Neutrophil (primary cell): ENCODE measurements around the gene BLNK.

Experiments used
- H3K27ac ChIP-seq: fragments of 200-600 bp; sonication (generic); 2 replicates; pipeline ENCODE4 v1.5.1; 2016; ENCODE audit warnings: mild to moderate bottlenecking, moderate library complexity
- H3K27me3 ChIP-seq: fragments of 200-600 bp; sonication (generic); 2 replicates; pipeline ENCODE4 v1.6.0; 2016; ENCODE audit warnings: mild to moderate bottlenecking
- H3K36me3 ChIP-seq: fragments of 200-600 bp; sonication (generic); 2 replicates; pipeline ENCODE4 v1.5.1; 2017
- H3K4me1 ChIP-seq, 2 experiments: fragments of 200-600 bp in 1 of 2; sonication (generic) in 1 of 2; 1 replicate in 1 of 2; 2 replicates in 1 of 2; pipeline versions ENCODE4 v1.5.1 to v1.6.1; 2013 to 2016; ENCODE audit warnings: low read depth in 1 of 2, low read length in 1 of 2, mild to moderate bottlenecking in 1 of 2, moderate library complexity in 1 of 2; ENCODE audit not compliant: control insufficient read depth in 1 of 2, insufficient read depth in 1 of 2
- H3K4me3 ChIP-seq, 2 experiments: fragments of 200-600 bp in 1 of 2; sonication (generic) in 1 of 2; 1 replicate in 1 of 2; 2 replicates in 1 of 2; pipeline ENCODE4 v1.5.1; 2013 to 2016; ENCODE audit warnings: low read depth in 1 of 2, low read length in 1 of 2, mild to moderate bottlenecking in 1 of 2, moderate library complexity in 1 of 2
- H3K9me3 ChIP-seq: fragments of 200-600 bp; sonication (generic); 2 replicates; pipeline ENCODE4 v1.5.1; 2016
- TF ChIP-seq, protein P1 (sequence below): fragments of 200-600 bp; sonication (generic); IDR thresholded peaks from 2 replicates; pipeline ENCODE4 v1.5.1; 2016; ENCODE audit warnings: antibody characterized with exemption

Gene BLNK

GRCh38 chr10:96188421-96188820, 82.9 kb downstream of the BLNK start:
- Histone ChIP-seq H3K27ac (no peak overlapping the region), H3K27me3 (no peaks in the 10 kb centered on the region), H3K36me3 (no peaks in the 10 kb centered on the region), H3K4me1 (no peaks in the 10 kb centered on the region), H3K9me3 (no peaks in the 10 kb centered on the region), H3K4me3 (no peak overlapping the region)
- TF ChIP-seq, protein P1, sequence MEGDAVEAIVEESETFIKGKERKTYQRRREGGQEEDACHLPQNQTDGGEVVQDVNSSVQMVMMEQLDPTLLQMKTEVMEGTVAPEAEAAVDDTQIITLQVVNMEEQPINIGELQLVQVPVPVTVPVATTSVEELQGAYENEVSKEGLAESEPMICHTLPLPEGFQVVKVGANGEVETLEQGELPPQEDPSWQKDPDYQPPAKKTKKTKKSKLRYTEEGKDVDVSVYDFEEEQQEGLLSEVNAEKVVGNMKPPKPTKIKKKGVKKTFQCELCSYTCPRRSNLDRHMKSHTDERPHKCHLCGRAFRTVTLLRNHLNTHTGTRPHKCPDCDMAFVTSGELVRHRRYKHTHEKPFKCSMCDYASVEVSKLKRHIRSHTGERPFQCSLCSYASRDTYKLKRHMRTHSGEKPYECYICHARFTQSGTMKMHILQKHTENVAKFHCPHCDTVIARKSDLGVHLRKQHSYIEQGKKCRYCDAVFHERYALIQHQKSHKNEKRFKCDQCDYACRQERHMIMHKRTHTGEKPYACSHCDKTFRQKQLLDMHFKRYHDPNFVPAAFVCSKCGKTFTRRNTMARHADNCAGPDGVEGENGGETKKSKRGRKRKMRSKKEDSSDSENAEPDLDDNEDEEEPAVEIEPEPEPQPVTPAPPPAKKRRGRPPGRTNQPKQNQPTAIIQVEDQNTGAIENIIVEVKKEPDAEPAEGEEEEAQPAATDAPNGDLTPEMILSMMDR = no peak

- TF ChIP-seq, protein P1 = no peak
- H3K27ac ChIP-seq = no peak overlapping the region
- H3K4me1 ChIP-seq = no peaks in the 10 kb centered on the region
- H3K27me3 ChIP-seq = no peaks in the 10 kb centered on the region
- no peak overlapping the region for H3K4me3 ChIP-seq
- H3K36me3 ChIP-seq = no peaks in the 10 kb centered on the region
- H3K9me3 ChIP-seq = peaks cover 12% of the 10 kb centered on the region
Measured at GRCh38 chr10:96176985-96177384, 94.4 kb downstream of the BLNK start.

GRCh38 chr10:96172666-96173065, 98.7 kb downstream of the BLNK start:
- Histone ChIP-seq H3K4me3 (no peak overlapping the region), H3K9me3 (peaks cover 19% of the 10 kb centered on the region)
- TF ChIP-seq, protein P1 = no peak

DNA sequence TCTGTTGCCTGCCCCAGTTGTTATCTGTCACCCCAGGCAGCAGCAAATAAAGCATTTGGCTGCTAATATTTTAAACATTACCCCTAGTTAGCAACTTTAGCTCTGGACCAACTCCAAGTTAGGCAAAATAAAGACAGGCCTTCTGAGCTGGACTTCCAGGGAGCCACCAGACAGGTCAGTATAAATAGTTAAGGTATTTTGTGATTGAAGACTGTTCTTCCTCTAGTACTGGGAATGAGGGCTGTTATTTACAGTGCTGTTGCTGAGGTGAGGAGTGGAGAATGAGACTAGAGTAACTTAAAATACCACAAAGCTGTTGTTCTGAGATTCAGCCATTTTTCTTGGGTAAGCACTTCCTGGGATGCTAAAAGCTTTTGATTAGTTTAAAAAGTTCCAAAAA, 101.1 kb downstream of the BLNK start:
- no peaks in the 10 kb centered on the region for H3K4me1 ChIP-seq
- H3K36me3 ChIP-seq = no peaks in the 10 kb centered on the region
- H3K27me3 ChIP-seq = no peaks in the 10 kb centered on the region
- no peak overlapping the region for H3K4me3 ChIP-seq
- peaks cover 8% of the 10 kb centered on the region for H3K9me3 ChIP-seq
- H3K27ac ChIP-seq = no peak overlapping the region
- TF ChIP-seq, protein P1 = no peak

More at GRCh38 chr10:96172666-96173065, 98.7 kb downstream of the BLNK start:
- Histone ChIP-seq H3K4me1 (no peaks in the 10 kb centered on the region), H3K27me3 (no peaks in the 10 kb centered on the region), H3K27ac (no peak overlapping the region), H3K36me3 (no peaks in the 10 kb centered on the region)

GRCh38 chr10:96168546-96168945, 102.8 kb downstream of the BLNK start:
- H3K36me3 ChIP-seq = peaks cover 3% of the 10 kb centered on the region
- H3K27me3 ChIP-seq = no peaks in the 10 kb centered on the region
- H3K4me1 ChIP-seq = no peaks in the 10 kb centered on the region
- H3K4me3 ChIP-seq = no peak overlapping the region
- TF ChIP-seq, protein P1 = no peak
- peaks cover 8% of the 10 kb centered on the region for H3K9me3 ChIP-seq
- H3K27ac ChIP-seq = no peak overlapping the region

DNA sequence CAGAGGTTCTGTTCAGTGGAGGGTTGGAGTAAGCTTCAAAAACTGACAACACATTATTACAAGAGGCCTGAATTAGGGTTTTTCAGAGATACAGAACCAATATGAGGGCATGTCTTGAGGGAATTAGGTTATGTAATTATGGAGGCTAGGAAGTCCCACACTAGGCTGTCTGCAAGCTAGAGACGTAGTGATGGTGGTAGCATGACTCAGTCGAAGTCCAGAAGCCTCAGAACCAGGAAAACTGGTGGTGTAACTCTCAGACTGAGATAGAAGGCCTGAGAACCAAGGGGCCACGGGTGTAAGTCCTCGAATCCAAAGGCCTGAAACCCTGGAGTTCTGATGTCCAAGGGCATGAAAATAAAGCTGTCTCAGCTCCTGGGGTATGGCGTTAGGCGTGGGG, 105.6 kb downstream of the BLNK start:
- Histone ChIP-seq H3K4me3 (no peak overlapping the region), H3K4me1 (no peaks in the 10 kb centered on the region), H3K27ac (no peak overlapping the region), H3K9me3 (peaks cover 8% of the 10 kb centered on the region), H3K27me3 (no peaks in the 10 kb centered on the region), H3K36me3 (peaks cover 6% of the 10 kb centered on the region)
- TF ChIP-seq, protein P1 = no peak
